ENCODE results near the gene SCGB1C2.
A peak's percentile ranks its signal among the peaks of the same experiment; 100 is the strongest.
"Not testable (repeated sequence)": the region's sequence is repeated elsewhere in the genome, so short reads cannot be mapped to it uniquely, and the experiment has no call there.

The SCGB1C2 gene

DNA sequence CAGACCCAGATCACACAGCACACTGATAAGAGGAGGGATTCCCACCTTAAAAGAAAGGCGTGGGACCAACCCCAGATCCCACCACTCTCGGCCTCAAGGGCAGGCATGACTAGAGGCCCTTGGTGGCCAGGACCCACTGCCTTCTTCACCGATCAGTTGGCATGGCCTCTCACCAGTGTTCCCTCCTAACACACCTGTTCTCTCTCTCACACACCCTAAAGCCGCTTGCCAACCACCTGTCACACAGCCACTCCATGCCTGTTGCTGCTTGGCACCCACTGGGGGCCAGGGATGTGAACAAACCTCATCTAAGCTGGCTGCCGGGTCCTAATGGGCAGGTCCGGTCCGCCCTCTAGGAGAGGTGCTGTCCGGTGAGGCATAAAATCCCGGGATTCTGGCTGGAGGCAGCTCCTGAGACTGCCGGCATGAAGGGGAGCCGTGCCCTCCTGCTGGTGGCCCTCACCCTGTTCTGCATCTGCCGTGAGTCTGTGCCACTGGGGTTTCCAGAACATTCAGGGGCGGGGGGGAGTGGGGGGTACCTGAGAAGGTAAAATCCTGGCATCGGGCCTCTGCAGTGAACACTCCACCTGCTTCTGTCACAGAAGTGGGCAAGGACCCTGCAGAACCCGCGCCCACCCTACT, at the start of gene SCGB1C2:
Gene SCGB1C2, plus strand, starts transcription at position 404 of the 642 bp plus-strand sequence. Its CDS starts 22 bp downstream, at position 426.
- DNase-seq (ENCODE audit: low spot score): not testable (repeated sequence)

DNA sequence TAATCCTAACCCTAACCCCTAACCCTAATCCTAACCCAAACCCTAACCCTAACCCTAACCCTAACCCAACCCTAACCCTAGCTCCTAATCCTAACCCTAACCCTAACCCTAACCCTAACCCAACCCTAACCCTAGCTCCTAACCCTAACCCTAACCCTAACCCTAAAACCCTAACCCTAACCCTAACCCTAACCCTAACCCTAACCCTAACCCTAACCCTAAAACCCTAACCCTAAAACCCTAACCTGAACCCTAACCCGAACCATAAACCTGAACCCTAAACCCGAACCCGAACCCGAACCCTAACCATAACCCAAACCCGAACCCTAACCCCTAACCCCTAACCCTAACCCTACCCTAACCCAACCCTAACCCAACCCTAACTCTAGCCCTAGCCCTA, 24.3 kb upstream of the SCGB1C2 start:
- DNase-seq (ENCODE audit: low spot score): not testable (repeated sequence)

DNA sequence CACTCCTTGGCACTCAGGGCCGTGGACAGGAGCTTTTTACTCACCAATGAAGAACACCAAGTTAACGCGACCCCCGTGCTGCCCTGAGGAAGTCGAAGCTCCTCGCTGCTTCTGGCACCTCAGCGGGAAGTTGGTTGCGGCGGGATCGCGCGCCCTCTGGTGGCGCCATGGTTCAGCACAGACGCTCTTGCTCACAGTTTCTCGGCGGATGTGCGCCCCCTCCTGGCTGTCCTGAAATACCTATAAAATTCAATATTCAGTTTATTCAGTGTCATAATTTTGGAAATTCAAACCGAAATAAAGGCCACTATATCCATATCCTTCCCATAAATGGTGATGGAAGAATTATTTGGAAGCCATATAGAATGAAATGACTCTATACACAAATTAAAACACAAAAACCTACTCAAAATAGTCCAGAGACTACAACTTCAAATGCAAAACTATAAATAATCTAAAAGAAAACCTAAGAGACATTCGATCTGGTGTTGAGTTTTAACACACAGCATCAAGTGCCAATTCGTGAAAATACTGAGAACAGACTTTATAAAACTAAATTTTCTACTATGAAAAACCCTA, 18.9 kb upstream of the SCGB1C2 start:
- DNase-seq (ENCODE audit: low spot score): not testable (repeated sequence)

- DNase-seq (ENCODE audit: low spot score): not testable (repeated sequence)
Measured at GRCh38 chr17:133932-134331, 3.4 kb upstream of the SCGB1C2 start.

DNA sequence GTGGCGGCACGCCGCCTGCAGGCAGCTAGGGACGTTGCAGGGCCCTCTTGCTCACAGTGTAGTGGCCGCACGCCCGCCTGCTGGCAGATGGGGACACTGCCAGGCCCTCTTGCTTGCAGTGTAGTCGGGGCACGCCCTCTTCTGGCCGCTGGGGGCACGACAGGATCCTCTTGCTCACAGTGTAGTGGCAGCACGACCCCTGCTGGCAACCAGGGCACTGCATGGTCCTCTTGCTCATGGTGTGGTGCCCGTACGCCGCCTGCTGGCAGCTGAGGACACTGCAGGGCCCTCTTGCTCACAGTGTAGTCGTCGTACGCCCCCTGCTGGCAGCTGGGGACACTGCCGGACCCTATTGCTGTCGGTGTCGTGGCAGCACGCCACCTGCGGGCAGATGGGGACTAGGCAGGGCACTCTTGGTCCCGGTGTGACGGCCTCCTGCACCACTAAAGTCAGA, 3.0 kb upstream of the SCGB1C2 start:
- not testable (repeated sequence) for DNase-seq (ENCODE audit: low spot score)

DNA sequence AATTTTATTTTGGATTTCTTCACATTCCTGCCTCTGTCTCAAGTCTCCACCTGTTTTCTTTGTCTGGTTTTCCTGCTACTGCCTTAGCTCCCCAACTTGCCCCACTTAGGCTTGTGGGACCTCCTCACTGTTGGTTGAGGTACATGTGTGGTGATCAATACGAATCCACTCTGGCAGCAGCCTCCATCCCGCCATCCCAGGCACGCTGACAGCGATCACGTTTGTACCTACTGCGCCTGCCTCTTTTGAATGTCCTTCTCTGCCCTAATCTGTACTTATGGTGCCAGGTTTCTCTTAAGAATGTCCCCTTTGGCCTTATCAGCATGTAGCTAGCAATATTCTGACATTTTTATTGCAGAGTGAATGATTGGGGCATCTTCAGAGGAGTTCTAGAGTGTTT, 2.3 kb upstream of the SCGB1C2 start:
- DNase-seq (ENCODE audit: low spot score): not testable (repeated sequence)

DNA sequence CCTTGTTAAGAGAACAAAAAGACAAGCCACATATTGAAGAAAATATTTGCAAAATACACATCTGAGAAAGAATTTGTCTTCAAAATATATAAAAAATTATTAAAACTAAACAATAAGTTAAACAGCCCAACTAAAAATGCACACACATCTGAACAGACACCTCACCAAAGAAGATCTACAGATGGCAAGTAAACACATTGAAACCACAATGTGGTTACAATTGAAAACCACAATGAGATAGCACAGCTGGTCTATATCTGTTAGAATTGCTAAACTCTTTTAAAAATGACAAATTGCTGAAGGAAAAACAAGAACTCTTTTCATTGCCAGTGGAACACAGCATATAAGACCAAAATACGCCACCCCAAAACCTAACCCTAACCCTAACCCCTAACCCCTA, 1.5 kb upstream of the SCGB1C2 start:
- DNase-seq (ENCODE audit: low spot score): not testable (repeated sequence)

- not testable (repeated sequence) for DNase-seq (ENCODE audit: low spot score)
Measured at GRCh38 chr17:136531-136930, 838 bp upstream of the SCGB1C2 start.

- not testable (repeated sequence) for DNase-seq (ENCODE audit: low spot score)
Measured at GRCh38 chr17:139401-140205, 2.2 kb downstream of the SCGB1C2 start.

DNA sequence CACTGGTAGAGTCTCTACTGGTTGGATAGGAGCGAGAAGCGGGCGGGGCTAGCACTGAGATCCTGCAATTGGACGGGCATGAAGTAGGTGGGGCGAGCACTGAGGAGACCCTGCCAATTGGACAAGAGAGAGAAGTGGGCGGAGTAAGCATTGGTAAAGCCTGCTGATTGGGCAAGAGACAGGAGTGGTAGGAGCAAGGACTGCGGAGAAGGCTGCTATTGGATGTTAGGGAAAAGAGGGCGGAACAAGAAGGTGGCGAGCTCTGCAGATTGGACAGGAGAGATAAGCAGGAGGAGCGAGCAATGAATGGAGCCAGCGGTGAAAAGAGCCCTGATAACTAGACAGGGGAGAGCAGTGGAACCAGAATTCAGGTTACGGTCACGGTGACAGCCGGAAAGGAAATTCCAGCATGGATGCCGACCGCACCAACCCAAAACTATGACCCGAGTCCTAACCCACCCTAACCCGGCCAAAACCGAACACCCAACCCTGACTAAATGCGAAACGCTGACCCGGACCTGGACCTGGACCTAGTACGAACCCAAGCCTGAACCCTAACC, 4.8 kb downstream of the SCGB1C2 start:
- DNase-seq (ENCODE audit: low spot score): no peak

DNA sequence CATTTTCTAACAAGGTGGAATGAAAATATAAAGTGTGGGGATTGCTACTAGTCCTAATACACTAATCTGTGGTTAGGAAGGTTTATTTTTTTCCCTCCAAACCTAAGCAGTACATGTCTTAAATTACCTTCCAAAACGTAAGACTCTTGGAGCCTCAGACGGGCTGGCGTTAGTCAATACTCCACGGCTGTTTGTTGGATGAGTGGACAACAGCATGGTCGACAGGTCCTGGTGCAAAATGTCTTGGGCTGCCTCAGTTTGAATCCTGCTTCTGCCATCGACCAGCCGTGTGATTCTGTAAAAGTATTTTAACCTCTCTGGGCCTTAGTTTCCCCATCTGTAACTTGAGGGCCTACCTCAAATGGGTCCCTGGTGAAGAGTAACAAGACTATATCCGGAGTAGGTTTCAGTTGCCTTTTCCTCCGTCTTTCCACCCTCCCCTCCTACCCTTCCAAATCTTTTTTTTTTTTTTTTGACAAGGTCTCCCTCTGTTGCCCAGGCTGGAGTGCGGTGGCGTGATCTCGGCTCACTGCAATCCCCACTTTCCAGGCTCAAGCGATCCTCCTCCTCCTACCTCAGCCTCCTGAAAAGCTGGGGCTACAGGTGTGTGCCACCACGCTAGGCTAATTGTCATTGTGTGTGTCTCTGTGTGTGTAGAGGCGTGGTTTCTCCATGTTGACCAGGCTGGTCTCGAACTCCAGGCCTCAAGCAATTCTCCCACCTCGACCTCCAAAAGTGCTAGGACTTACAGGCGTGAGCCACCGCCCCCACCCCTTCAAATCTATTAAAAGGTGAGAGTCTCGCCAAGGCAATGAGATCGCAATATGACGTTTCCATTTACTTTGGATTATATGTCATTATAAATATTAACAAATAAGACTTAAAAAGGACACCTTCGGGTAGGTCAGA, 5.8 kb downstream of the SCGB1C2 start:
- DNase-seq (ENCODE audit: low spot score): no peak

DNA sequence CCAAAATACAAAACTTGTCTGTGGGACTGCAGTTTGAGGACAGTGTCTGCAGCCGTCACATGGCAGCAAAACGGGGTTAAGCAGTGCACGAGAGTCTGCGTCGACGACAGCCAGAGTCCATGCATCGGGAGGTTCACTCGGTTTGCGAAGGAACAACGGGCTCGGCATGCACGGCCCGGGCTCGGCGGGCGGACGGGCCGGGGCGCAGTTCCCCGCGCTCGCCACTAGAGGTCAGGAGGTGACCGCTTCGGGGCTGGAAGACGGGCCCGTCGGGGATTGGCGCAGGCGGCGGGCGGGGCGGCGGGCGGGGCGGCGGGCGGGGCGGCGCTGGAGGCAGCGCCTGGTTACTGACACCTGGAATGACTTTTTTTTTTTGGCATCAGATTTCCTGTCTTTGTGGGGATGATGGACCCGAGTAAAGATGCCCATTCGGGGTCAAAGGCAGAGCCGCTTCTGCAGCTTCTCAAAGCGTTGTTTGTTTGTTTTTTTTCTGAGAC, 6.5 kb downstream of the SCGB1C2 start:
- peak; percentile 76 for DNase-seq (ENCODE audit: low spot score)

DNA sequence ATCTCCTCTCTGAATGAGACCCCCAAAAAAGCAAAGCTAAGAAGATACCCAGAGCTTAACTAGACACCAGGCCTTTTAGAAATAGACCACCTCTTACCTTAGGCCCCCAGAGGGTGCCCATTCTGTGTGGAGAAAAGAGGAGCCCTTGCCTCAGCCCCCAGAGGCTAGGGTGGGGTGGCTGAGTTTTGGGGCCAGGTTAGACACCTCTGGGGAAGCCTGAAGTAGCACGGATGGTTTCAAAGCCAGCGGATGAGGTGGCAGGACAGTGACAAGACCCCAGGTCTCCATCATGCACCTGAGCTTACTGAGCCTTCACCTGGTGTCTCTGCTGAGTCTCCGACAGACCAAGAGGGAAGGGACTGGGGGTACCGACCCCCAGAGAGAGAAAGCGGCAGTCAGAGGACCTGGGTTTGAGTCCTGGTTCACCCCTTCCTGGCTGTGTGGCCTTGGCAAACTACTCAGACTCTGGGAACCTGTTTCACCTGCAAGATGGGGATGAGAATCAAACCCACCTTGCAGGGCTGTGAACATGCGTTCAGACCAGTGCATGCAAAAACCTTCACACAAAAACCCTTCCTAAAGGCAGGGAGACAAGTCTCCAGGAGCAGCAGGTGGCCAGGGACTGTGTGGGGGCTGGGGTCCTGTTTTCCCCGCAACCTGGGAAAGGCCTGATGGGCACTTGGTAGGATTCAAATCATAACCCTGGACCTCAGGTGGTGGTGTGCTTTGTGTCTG, 7.7 kb downstream of the SCGB1C2 start:
- no peak for DNase-seq (ENCODE audit: low spot score)

DNA sequence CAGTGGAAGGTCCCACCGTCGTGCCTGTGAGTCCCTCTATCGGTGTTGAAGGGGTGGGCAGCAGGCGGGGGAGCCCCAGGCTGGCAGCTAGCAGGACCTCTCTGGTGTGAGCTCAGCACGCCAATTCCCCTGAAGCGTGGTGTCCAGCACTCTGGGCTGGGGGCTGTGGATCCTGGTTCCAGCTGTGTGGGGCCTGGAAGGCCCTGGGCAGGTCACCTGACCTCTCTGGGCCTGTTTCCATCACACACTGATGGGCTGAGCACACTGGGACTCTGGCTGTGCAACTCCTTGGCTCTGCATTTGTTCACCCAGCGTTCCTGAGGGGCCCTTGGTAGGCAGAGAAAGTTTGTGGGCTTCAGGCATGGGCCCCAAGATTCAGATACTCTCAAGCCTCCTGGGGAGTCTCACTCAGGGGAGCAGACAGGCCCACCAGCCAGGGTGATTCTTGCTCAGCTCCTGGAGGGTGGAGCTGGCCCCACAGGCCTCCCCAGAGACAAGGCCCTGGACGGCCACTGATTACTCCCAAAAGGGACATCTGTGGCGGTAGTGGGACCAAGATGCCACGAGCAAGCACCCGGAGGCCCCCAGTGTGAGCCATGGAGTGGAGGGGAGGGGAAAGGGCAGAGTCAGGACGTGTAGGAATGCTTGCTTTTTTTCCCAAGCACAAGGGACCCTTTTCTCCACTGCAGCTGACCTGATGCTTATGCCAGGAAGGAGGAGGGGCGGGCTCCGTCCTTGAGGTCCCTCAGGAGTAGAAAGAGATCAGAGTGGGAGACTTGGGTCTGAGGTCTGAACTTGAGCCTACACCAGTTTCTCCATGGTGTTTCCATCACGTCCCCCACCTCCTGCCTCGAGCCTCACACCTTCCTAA, 8.5 kb downstream of the SCGB1C2 start:
- no peak for DNase-seq (ENCODE audit: low spot score)

DNA sequence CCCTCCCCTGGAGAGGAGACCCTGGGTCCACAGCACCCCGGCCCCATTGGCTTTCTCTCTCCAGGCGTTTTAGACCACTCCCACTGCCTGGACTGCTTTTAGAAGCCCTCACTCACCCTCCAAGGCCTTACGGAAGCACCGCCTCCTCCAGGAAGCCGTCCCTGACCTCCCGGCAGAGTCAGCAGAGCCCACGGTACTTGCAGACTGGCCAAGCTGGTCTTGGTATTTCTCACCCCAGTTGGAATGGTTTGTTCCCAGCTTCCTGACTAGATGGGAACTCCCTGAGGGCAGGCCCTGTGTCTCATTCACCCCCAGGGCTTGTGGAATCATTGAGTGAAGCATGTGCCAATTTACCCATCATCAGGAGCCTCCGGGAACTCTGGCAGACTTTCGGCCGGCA, 9.2 kb downstream of the SCGB1C2 start:
- no peak for DNase-seq (ENCODE audit: low spot score)

DNA sequence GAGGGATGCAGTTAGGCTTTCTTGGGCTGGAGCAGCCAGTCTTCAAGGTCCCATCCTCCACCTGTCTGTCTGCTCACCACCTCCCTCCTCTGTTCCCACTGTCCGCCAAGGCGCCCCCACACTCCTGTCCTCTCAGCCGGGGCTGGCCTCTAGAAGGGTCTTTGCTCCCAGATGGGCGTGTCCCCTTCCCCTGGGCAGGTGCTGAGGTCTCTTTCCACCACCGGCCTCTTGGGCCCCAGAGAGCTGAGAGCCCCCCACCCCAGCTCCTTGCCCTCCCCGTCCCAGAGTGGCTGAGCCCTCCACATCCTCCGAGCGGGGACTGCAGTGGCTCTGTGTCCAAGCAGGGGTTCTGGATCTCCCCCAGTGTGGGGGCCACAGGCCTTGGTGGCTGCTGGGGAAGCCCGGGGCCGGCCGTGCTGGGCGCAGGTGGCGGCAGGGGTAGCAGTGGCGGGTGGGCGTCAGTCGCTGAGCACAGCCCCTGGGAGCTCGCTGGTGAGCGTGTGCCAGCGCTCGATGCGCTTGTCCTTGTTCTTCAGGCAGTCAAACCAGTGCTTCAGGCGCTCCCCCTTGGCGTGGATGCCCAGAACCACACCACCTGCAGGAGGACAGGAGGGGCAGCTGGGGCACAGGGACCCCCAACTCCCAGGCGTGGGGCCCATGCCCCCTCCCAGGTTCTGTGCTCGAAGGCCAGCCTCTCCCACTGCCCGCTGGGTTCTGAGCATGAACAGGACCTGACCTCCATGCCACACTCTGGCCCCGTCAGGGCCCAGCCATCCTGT, 9.8 kb downstream of the SCGB1C2 start:
- no peak for DNase-seq (ENCODE audit: low spot score)

GRCh38 chr17:147796-148740, 10.7 kb downstream of the SCGB1C2 start:
- no peak for DNase-seq (ENCODE audit: low spot score)

DNA sequence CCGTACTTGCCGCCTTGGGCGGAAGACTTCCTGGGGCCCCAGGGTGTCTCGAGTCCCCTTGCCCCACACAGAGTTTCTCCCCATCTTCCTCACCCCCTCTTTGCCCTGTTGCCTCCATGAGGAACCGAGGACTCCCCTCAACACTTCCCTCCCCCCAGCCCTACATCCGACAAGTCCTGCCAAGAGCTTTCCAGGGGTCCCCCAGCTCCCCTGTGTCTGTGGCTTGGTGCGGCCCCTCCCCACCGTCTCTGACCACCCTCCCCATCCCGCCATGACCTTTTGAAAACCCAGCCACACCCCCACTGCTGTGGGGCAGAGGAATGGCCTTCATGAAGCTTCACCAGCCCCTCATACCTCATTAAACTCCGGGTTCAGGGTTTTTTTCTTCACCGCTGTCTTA, 11.4 kb downstream of the SCGB1C2 start:
- no peak for DNase-seq (ENCODE audit: low spot score)
